DND-41 (cell line): ENCODE results near the gene ZNF302.

Source experiments
- CTCF ChIP-seq: IDR thresholded peaks from 2 replicates; pipeline ENCODE4 v1.5.1; 2012; ENCODE audit warnings: borderline replicate concordance, low read length, moderate library complexity, mild to moderate bottlenecking; ENCODE audit not compliant: poor library complexity, severe bottlenecking; ENCODE audit errors: extremely low read depth
- EZH2 ChIP-seq: IDR thresholded peaks from 3 replicates; pipeline ENCODE4 v1.6.1; 2012; ENCODE audit warnings: borderline replicate concordance, low read depth, mild to moderate bottlenecking, moderate library complexity, low read length, inconsistent platforms; ENCODE audit not compliant: severe bottlenecking

GRCh38 chr19:34666200-34666957 is 11.1 kb upstream of the ZNF302 start:
- TF ChIP-seq CTCF: no peak
- no peak for TF ChIP-seq EZH2
